Fibroblast of the aortic adventitia (primary cell): Measurements from ENCODE around the gene ANO10. TPM values are rescaled to one million over a fixed set of nuclear protein-coding genes. Genes with fewer than 3 reads are reported as not detected.

ENCODE experiments used
- DNase-seq: peaks from one replicate; pipeline ENCODE4 v3.0.0-alpha.2; 2010; ENCODE audit warnings: low read depth
- H3K4me3 ChIP-seq: 2 replicates; pipeline ENCODE4 v1.5.1; 2011; ENCODE audit warnings: low read depth, mild to moderate bottlenecking, control low read depth, low read length, moderate library complexity
- total RNA-seq: library from RNA; depleted of rRNA; stranded (reverse); fragments of >200 nt; gene quantifications from 2 replicates; pipeline ENCODE4 v1.2.3, GENCODE V29; 2012; ENCODE audit warnings: low replicate concordance
- TF ChIP-seq, protein P1 (sequence below): IDR thresholded peaks from 2 replicates; pipeline ENCODE4 v1.5.1; 2011; ENCODE audit warnings: mild to moderate bottlenecking, low read length, control low read depth, inconsistent platforms; ENCODE audit not compliant: insufficient read depth

Gene ANO10
- total RNA-seq, 1 donor, result 46.4 TPM

DNA sequence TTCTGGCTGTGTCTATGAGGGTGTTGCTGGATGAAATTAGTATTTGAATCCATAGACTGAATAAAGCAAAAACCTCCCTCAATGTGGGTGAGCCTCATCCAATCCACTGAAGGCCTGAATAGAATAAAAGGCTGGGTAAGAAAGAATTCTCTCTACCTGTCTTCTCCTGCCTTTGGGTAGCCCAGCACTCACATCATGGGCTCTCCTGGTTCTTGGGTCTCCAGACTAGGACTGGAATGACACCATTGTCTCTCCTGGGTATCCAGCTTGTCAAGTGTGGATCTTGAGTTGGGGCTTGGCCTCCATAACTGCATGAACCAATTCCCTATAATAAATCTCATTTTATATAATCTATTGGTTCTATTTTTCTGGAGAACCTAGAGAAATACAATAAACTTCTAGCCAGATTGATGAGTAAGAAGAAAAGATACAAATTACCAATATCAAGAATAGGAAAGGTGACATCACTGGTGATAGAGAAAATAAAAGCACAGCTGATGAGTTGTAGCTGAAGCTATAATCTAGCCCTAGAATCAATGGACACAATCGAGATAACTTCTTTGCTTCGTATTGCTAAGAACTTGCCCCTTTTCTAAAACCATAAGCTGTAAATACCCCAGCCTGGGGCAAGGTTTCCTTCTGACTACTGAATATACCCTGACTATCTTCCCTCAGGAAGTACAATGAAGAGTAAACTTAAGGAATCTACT lies 106.4 kb downstream of the ANO10 start:
- H3K4me3 ChIP-seq, result no peak overlapping the region
- TF ChIP-seq, protein P1, sequence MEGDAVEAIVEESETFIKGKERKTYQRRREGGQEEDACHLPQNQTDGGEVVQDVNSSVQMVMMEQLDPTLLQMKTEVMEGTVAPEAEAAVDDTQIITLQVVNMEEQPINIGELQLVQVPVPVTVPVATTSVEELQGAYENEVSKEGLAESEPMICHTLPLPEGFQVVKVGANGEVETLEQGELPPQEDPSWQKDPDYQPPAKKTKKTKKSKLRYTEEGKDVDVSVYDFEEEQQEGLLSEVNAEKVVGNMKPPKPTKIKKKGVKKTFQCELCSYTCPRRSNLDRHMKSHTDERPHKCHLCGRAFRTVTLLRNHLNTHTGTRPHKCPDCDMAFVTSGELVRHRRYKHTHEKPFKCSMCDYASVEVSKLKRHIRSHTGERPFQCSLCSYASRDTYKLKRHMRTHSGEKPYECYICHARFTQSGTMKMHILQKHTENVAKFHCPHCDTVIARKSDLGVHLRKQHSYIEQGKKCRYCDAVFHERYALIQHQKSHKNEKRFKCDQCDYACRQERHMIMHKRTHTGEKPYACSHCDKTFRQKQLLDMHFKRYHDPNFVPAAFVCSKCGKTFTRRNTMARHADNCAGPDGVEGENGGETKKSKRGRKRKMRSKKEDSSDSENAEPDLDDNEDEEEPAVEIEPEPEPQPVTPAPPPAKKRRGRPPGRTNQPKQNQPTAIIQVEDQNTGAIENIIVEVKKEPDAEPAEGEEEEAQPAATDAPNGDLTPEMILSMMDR, result no peak
- DNase-seq, result no peak

DNA sequence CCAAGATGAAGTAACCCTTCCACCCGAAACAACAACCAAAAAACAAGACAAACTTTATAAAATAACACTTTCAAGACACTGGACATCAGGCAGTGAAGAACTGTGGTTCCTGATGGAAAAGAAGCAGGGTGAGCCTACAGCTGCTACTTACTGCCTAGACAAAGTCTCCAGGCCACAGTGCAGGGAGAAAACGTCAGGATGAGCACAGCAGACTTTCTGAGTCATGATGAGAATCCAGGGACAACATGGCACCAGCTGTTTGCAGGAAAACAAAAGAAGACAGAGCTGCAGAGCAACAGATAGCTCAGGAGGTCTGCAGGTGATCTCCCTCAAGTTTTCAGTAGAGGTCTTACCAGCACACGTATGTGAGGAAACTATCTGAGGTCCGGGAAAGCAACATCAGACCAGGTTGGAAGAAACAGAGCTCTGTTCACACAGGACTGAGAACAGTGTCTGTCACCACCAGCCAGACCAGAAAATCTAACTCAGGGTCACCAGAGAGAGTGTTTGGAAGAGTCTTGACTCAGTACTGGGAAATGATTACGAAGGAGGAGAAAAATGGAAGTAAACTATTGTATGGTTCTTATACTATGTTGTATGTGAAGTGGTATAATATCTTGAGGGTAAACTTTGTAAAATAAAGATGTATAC lies 108.9 kb downstream of the ANO10 start:
- H3K4me3 ChIP-seq, result no peak overlapping the region
- TF ChIP-seq, protein P1, result no peak
- DNase-seq, result no peak

DNA sequence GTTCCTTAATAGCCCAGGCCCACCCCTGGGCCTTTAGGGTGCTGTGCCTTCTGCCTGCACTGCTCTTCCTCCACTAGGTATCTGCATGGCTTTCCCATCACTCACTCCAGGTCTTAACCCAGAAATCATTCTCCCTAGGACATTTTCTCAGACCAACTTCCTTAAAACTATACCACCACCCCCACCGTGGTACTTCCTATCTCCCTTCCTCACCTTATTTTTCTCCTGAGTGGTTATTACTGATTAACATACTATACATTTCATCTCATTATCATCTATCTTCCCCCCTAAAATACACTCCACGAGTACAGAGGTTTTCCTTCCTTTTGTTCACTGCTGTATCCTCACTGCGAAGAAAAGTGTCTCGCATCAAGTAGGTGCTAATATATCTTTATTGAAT lies 115.2 kb downstream of the ANO10 start:
- DNase-seq, result no peak
- TF ChIP-seq, protein P1, result no peak
- H3K4me3 ChIP-seq, result no peak overlapping the region

DNA sequence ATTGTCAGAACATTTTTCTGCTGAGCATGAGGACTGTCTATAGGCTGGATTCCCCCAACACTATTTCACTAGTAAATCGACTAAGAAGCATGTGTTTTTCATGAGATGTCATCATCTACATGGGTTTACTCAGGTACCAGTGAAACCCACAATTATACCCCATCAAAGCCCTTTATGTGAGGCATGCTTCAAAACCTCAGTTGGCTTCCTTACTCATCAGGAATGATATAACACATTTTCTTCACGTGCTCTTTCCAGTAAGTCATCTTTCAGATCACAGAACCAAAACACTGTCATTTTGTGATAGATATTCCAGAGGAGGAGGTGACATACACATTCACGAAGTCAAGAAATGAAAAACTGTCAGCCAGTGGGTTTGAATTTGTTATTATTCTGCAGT lies 116.5 kb downstream of the ANO10 start:
- TF ChIP-seq, protein P1, result no peak
- DNase-seq, result peak; percentile 34

DNA sequence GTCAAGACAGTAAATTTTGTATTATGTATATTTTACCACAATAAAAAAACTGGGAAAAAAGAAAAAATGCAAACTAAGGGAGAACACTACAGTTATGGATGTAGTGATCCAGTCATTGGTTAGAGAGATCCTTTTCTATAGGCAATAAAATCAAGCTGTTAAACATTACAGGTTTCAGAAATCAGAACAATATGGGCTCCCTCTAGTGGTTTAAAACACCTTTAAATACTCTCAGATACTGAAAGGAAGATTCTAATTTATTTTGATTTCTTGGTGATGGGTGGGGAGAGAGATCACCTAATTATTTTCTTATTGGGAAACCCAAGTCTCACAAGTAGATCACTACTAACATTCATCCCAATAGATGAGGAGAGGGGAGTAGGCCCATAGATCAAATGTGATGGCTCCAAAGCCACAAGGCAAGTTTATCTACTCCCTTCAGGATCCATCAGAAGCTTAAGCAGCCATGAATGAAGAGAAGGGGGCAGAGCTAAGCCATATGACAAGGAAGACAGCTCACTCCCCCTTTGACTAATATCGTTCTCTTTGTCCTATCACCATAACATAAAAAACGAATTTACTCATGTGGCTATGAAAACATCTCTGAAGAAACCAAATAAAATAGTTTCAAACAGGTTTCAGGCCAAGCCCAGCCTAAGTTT lies 118.6 kb downstream of the ANO10 start:
- peak; percentile 62 for DNase-seq
- TF ChIP-seq, protein P1, result peak; percentile 41

More for the DNA sequence above, 116.5 kb downstream of the ANO10 start:
- H3K4me3 ChIP-seq, result no peak overlapping the region

DNA sequence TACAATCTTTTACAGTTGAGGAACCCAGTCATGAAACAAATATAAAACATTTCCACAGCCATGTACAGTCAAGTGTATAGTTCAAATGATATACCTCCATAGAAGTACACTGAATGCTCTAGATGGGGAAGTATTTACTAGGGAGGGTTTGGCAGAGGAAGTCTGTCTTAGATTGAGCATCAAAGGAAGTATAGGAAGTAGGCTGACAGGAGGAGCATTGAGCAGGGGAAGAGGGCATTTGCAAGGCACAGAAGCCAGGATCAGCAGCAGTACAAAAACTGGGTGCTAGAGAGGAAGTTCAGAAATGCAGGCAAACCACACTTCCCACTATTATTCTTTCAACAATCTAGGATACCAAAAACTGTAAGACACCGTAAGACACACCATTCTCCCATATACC lies 122.6 kb downstream of the ANO10 start:
- no peak for DNase-seq
- H3K4me3 ChIP-seq, result no peak overlapping the region
- TF ChIP-seq, protein P1, result no peak

More for the DNA sequence above, 118.6 kb downstream of the ANO10 start:
- no peak overlapping the region for H3K4me3 ChIP-seq
